HL-60 (cell line): ENCODE data around the gene CAPZA3.

Experiments used
- DNase-seq, 2 experiments: peaks; one replicate each; pipeline ENCODE4 v3.0.0-alpha.2; 2010 to 2020; ENCODE audit warnings: low read depth in 1 of 2, low spot score in 1 of 2
- H3K27ac ChIP-seq: fragments of 250-450 bp; sonication (Bioruptor Pico); replicated peaks from 2 replicates; pipeline ENCODE4 v1.5.1; 2020; ENCODE audit warnings: mild to moderate bottlenecking, moderate library complexity
- H3K27me3 ChIP-seq: fragments of 250-450 bp; sonication (Bioruptor Pico); 2 replicates; pipeline ENCODE4 v1.5.1; 2021; ENCODE audit warnings: mild to moderate bottlenecking, moderate library complexity; ENCODE audit not compliant: insufficient read depth, poor library complexity, severe bottlenecking
- H3K4me3 ChIP-seq: replicated peaks from 2 replicates; pipeline ENCODE4 v1.5.1; 2011; ENCODE audit warnings: mild to moderate bottlenecking, control low read depth, low read length; ENCODE audit not compliant: insufficient read depth
- GABPA ChIP-seq: IDR thresholded peaks from 2 replicates; pipeline ENCODE4 v1.6.1; 2012; ENCODE audit warnings: low read depth
- POLR2AphosphoS5 ChIP-seq: IDR thresholded peaks from 2 replicates; pipeline ENCODE4 v1.6.1; 2012; ENCODE audit warnings: low read depth
- SPI1 ChIP-seq: IDR thresholded peaks from 2 replicates; pipeline ENCODE4 v1.6.1; 2012; ENCODE audit warnings: low read depth, mild to moderate bottlenecking, borderline replicate concordance
- TF ChIP-seq, protein P1 (sequence below): IDR thresholded peaks from 2 replicates; pipeline ENCODE4 v1.6.1; 2012; ENCODE audit warnings: low read depth; ENCODE audit not compliant: insufficient replicate concordance
- TF ChIP-seq, protein P2 (sequence below): IDR thresholded peaks from one replicate; pipeline ENCODE4 v1.5.1; 2011; ENCODE audit warnings: low read length, control low read depth, inconsistent platforms; ENCODE audit not compliant: insufficient read depth

CAPZA3 gene

DNA sequence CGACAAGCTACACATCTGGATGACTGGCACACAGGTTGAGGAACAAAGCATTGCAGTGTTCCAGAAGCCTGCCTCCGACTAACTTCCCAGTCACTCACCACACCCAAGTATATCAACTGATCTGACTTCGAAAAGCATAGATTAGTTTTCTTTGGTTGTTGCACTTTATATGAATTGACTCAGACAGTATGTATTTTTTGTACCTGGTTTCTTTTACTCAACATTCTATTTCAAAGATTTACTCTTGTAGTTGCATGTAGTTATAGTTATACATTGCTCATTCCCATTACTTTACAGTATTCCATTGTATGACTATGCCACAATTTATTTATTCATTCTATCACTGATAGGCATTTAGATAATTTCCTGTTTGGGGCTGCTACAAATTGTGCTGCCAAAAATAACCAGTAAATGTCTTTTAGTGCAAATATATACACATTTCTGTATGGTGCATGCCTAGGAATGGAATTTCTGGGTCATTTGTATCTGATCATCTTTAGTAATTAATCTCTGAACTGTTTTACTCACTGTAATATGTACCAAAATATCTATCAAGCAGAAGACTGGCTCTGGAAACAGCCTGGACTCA lies 17.9 kb upstream of the CAPZA3 start:
- H3K4me3 ChIP-seq = no peak overlapping the region
- TF ChIP-seq POLR2AphosphoS5 (no peak), SPI1 (no peak), GABPA (no peak)
- no peak overlapping the region for H3K27ac ChIP-seq

DNA sequence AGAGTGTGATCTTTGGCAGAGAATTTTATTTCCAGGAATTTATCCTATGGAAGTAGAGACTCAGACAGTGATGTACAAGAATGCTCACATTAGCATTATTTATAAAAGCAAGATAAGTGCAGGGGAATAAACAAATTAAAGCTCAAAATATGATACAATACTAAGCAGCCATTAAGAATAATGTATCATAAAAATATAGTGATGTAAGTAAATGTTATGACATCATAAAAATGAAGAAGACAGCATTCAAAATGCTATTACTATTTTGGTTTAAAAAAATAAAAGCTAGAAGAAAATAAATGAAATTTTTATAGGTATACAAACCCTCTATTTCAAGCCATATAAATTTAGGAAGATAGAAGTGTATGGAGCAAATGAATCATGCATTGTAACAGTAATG lies 17.2 kb upstream of the CAPZA3 start:
- DNase-seq = no peak
- Histone ChIP-seq H3K27ac (no peak overlapping the region), H3K27me3 (no peaks in the 10 kb centered on the region), H3K4me3 (no peak overlapping the region)
- TF ChIP-seq SPI1 (no peak), POLR2AphosphoS5 (no peak), GABPA (no peak)
- TF ChIP-seq, protein P1, sequence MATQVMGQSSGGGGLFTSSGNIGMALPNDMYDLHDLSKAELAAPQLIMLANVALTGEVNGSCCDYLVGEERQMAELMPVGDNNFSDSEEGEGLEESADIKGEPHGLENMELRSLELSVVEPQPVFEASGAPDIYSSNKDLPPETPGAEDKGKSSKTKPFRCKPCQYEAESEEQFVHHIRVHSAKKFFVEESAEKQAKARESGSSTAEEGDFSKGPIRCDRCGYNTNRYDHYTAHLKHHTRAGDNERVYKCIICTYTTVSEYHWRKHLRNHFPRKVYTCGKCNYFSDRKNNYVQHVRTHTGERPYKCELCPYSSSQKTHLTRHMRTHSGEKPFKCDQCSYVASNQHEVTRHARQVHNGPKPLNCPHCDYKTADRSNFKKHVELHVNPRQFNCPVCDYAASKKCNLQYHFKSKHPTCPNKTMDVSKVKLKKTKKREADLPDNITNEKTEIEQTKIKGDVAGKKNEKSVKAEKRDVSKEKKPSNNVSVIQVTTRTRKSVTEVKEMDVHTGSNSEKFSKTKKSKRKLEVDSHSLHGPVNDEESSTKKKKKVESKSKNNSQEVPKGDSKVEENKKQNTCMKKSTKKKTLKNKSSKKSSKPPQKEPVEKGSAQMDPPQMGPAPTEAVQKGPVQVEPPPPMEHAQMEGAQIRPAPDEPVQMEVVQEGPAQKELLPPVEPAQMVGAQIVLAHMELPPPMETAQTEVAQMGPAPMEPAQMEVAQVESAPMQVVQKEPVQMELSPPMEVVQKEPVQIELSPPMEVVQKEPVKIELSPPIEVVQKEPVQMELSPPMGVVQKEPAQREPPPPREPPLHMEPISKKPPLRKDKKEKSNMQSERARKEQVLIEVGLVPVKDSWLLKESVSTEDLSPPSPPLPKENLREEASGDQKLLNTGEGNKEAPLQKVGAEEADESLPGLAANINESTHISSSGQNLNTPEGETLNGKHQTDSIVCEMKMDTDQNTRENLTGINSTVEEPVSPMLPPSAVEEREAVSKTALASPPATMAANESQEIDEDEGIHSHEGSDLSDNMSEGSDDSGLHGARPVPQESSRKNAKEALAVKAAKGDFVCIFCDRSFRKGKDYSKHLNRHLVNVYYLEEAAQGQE = no peak
- TF ChIP-seq, protein P2, sequence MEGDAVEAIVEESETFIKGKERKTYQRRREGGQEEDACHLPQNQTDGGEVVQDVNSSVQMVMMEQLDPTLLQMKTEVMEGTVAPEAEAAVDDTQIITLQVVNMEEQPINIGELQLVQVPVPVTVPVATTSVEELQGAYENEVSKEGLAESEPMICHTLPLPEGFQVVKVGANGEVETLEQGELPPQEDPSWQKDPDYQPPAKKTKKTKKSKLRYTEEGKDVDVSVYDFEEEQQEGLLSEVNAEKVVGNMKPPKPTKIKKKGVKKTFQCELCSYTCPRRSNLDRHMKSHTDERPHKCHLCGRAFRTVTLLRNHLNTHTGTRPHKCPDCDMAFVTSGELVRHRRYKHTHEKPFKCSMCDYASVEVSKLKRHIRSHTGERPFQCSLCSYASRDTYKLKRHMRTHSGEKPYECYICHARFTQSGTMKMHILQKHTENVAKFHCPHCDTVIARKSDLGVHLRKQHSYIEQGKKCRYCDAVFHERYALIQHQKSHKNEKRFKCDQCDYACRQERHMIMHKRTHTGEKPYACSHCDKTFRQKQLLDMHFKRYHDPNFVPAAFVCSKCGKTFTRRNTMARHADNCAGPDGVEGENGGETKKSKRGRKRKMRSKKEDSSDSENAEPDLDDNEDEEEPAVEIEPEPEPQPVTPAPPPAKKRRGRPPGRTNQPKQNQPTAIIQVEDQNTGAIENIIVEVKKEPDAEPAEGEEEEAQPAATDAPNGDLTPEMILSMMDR = no peak

More for the DNA sequence above, 17.9 kb upstream of the CAPZA3 start:
- no peaks in the 10 kb centered on the region for H3K27me3 ChIP-seq
- DNase-seq = no peak

DNA sequence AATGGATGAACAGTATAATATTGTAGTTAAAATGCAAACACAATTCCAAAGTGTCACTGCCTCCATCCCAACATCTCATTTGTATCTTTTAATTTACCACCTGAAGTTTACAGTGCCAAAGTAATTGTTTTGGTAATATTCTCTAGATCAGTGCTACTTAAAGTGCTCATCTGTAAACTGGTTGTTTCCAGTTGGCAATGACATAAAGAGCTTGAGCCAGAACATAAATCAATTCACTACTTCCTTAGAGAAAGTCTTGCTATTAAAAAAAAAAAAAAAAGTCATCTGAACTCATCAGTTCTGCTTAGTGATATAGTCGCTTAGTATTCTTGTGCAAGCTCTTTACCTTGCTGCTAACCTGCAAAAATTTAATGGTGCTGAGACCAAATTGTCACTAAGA lies 16.5 kb upstream of the CAPZA3 start:
- TF ChIP-seq POLR2AphosphoS5 (no peak), SPI1 (no peak), GABPA (no peak)
- TF ChIP-seq, protein P1 = no peak
- TF ChIP-seq, protein P2 = no peak
- no peak overlapping the region for H3K27ac ChIP-seq
- no peak overlapping the region for H3K4me3 ChIP-seq
- DNase-seq = no peak
- no peaks in the 10 kb centered on the region for H3K27me3 ChIP-seq

DNA sequence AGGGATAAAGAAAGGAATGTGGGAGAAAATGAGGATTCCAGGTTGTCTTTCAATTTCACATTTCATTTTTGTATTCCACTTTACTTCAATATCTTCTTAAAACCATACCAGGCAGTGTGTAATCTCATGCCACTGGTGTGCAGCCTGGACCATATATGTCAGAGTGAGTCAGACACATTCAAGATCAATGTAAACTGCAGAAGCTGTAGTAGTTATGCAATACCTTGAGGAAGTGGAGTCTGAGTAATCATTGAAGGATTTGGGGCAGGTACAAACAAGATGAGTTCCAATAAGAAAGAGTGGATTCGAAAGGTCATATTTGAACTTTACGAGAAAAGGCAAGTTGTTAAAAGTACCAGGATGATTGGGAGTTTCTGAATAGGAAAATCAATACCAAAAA lies 14.2 kb upstream of the CAPZA3 start:
- H3K27ac ChIP-seq = no peak overlapping the region
- DNase-seq = no peak
- TF ChIP-seq, protein P1 = no peak
- TF ChIP-seq SPI1 (no peak), POLR2AphosphoS5 (no peak), GABPA (no peak)
- TF ChIP-seq, protein P2 = no peak
- H3K4me3 ChIP-seq = no peak overlapping the region
- H3K27me3 ChIP-seq = no peaks in the 10 kb centered on the region
